T-helper 2 cell treated with Interferon-gamma antibody and Interleukin-4, amounts not matched to agents 100 ng/mL and 5 ng/mL, for 36 hours (primary cell): ENCODE results near the gene SP4. TPM values are rescaled to one million over a fixed set of nuclear protein-coding genes. Genes with fewer than 3 reads are reported as not detected.

Experiments
- total RNA-seq: library from RNA; stranded (reverse); gene quantifications from 2 replicates; pipeline ENCODE4 v1.2.3, GENCODE V29; 2022

The SP4 gene
- total RNA-seq, 1 donor from 2014 or later, result 49.3 TPM

Other genes with a start within 250 kb of the SP4 start
- 1.2 and 1.9 TPM in 2 replicates for gene DNAH11, start 115.0 kb downstream of the SP4 start, total RNA-seq